Measurements from ENCODE around the gene RABGEF1.
A peak's percentile ranks its signal among the peaks of the same experiment; 100 is the strongest.
"Not testable (repeated sequence)": the region's sequence is repeated elsewhere in the genome, so short reads cannot be mapped to it uniquely, and the experiment has no call there.

RABGEF1 gene

GRCh38 chr7:66731986-66732385, 8.5 kb upstream of the RABGEF1 start:
- no peak overlapping the region for H3K4me3 ChIP-seq (ENCODE audit: low read depth in 1 of 5, low read length in 5 of 5)
- H3K36me3 ChIP-seq (ENCODE audit: control insufficient read depth in 5 of 5, insufficient read depth in 5 of 5, low read length in 5 of 5) = peaks cover 6 to 13% (median 7%) of the 10 kb centered on the region in 5 donors
- H3K27ac ChIP-seq (ENCODE audit: low read depth, low read length) = no peak overlapping the region
- no peak overlapping the region for H3K9ac ChIP-seq (ENCODE audit: low read length in 5 of 5)
- H3K27me3 ChIP-seq (ENCODE audit: control insufficient read depth in 5 of 5, insufficient read depth in 4 of 5, low read length in 5 of 5) = no peaks in the 10 kb centered on the region
- peaks cover 0 to 11% (median 0%) of the 10 kb centered on the region in 5 donors for H3K4me1 ChIP-seq (ENCODE audit: control insufficient read depth in 5 of 5, insufficient read depth in 5 of 5, low read length in 5 of 5)
- H3K9me3 ChIP-seq (ENCODE audit: control insufficient read depth in 5 of 5, low read length in 5 of 5) = peaks cover 0 to 11% (median 7%) of the 10 kb centered on the region in 5 donors

GRCh38 chr7:66732439-66732838, 8.1 kb upstream of the RABGEF1 start:
- H3K9ac ChIP-seq (ENCODE audit: low read length in 5 of 5) = no peak overlapping the region

GRCh38 chr7:66734006-66734405, 6.5 kb upstream of the RABGEF1 start:
- H3K9me3 ChIP-seq (ENCODE audit: control insufficient read depth in 5 of 5, low read length in 5 of 5) = peaks cover 0 to 11% (median 7%) of the 10 kb centered on the region in 5 donors
- H3K27ac ChIP-seq (ENCODE audit: low read depth, low read length) = no peak overlapping the region
- H3K9ac ChIP-seq (ENCODE audit: low read length in 5 of 5) = no peak overlapping the region
- H3K4me3 ChIP-seq (ENCODE audit: low read depth in 1 of 5, low read length in 5 of 5) = no peak overlapping the region
- peaks cover 3 to 13% (median 7%) of the 10 kb centered on the region in 5 donors for H3K36me3 ChIP-seq (ENCODE audit: control insufficient read depth in 5 of 5, insufficient read depth in 5 of 5, low read length in 5 of 5)
- H3K27me3 ChIP-seq (ENCODE audit: control insufficient read depth in 5 of 5, insufficient read depth in 4 of 5, low read length in 5 of 5) = no peaks in the 10 kb centered on the region
- H3K4me1 ChIP-seq (ENCODE audit: control insufficient read depth in 5 of 5, insufficient read depth in 5 of 5, low read length in 5 of 5) = peaks cover 0 to 12% (median 0%) of the 10 kb centered on the region in 5 donors

More at GRCh38 chr7:66732439-66732838, 8.1 kb upstream of the RABGEF1 start:
- Histone ChIP-seq H3K27ac (ENCODE audit: low read depth, low read length) (no peak overlapping the region), H3K4me1 (ENCODE audit: control insufficient read depth in 5 of 5, insufficient read depth in 5 of 5, low read length in 5 of 5) (peaks cover 0 to 12% (median 0%) of the 10 kb centered on the region in 5 donors), H3K36me3 (ENCODE audit: control insufficient read depth in 5 of 5, insufficient read depth in 5 of 5, low read length in 5 of 5) (peaks cover 6 to 13% (median 7%) of the 10 kb centered on the region in 5 donors), H3K9me3 (ENCODE audit: control insufficient read depth in 5 of 5, low read length in 5 of 5) (peaks cover 0 to 11% (median 7%) of the 10 kb centered on the region in 5 donors), H3K27me3 (ENCODE audit: control insufficient read depth in 5 of 5, insufficient read depth in 4 of 5, low read length in 5 of 5) (no peaks in the 10 kb centered on the region), H3K4me3 (ENCODE audit: low read depth in 1 of 5, low read length in 5 of 5) (no peak overlapping the region)

GRCh38 chr7:66735154-66735553, 5.4 kb upstream of the RABGEF1 start:
- Histone ChIP-seq H3K36me3 (ENCODE audit: control insufficient read depth in 5 of 5, insufficient read depth in 5 of 5, low read length in 5 of 5) (peaks cover 0 to 9% (median 6%) of the 10 kb centered on the region in 5 donors), H3K27ac (ENCODE audit: low read depth, low read length) (no peak overlapping the region), H3K9ac (ENCODE audit: low read length in 5 of 5) (no peak overlapping the region), H3K4me3 (ENCODE audit: low read depth in 1 of 5, low read length in 5 of 5) (no peak overlapping the region), H3K9me3 (ENCODE audit: control insufficient read depth in 5 of 5, low read length in 5 of 5) (peaks cover 0 to 11% (median 7%) of the 10 kb centered on the region in 5 donors), H3K27me3 (ENCODE audit: control insufficient read depth in 5 of 5, insufficient read depth in 4 of 5, low read length in 5 of 5) (no peaks in the 10 kb centered on the region), H3K4me1 (ENCODE audit: control insufficient read depth in 5 of 5, insufficient read depth in 5 of 5, low read length in 5 of 5) (peaks cover 0 to 19% (median 7%) of the 10 kb centered on the region in 5 donors)

GRCh38 chr7:66735850-66736249, 4.7 kb upstream of the RABGEF1 start:
- H3K9ac ChIP-seq (ENCODE audit: low read length in 5 of 5) = no peak overlapping the region
- H3K27ac ChIP-seq (ENCODE audit: low read depth, low read length) = no peak overlapping the region
- peaks cover 0 to 19% (median 7%) of the 10 kb centered on the region in 5 donors for H3K4me1 ChIP-seq (ENCODE audit: control insufficient read depth in 5 of 5, insufficient read depth in 5 of 5, low read length in 5 of 5)
- H3K27me3 ChIP-seq (ENCODE audit: control insufficient read depth in 5 of 5, insufficient read depth in 4 of 5, low read length in 5 of 5) = no peaks in the 10 kb centered on the region
- peak overlapping the region in 1 of 5 donors; percentile 33 for H3K4me3 ChIP-seq (ENCODE audit: low read depth in 1 of 5, low read length in 5 of 5)
- H3K9me3 ChIP-seq (ENCODE audit: control insufficient read depth in 5 of 5, low read length in 5 of 5) = peaks cover 0 to 11% (median 7%) of the 10 kb centered on the region in 5 donors
- peaks cover 0 to 9% (median 6%) of the 10 kb centered on the region in 5 donors for H3K36me3 ChIP-seq (ENCODE audit: control insufficient read depth in 5 of 5, insufficient read depth in 5 of 5, low read length in 5 of 5)

- Histone ChIP-seq H3K27me3 (ENCODE audit: control insufficient read depth in 5 of 5, insufficient read depth in 4 of 5, low read length in 5 of 5) (no peaks in the 10 kb centered on the region), H3K4me1 (ENCODE audit: control insufficient read depth in 5 of 5, insufficient read depth in 5 of 5, low read length in 5 of 5) (peaks cover 0 to 21% (median 10%) of the 10 kb centered on the region in 5 donors), H3K27ac (ENCODE audit: low read depth, low read length) (no peak overlapping the region), H3K9me3 (ENCODE audit: control insufficient read depth in 5 of 5, low read length in 5 of 5) (peaks cover 0 to 11% (median 7%) of the 10 kb centered on the region in 5 donors), H3K9ac (ENCODE audit: low read length in 5 of 5) (no peak overlapping the region), H3K4me3 (ENCODE audit: low read depth in 1 of 5, low read length in 5 of 5) (no peak overlapping the region), H3K36me3 (ENCODE audit: control insufficient read depth in 5 of 5, insufficient read depth in 5 of 5, low read length in 5 of 5) (peaks cover 0 to 9% (median 6%) of the 10 kb centered on the region in 5 donors)
Observed at GRCh38 chr7:66736892-66737291, 3.6 kb upstream of the RABGEF1 start.

GRCh38 chr7:66737667-66738066, 2.9 kb upstream of the RABGEF1 start:
- Histone ChIP-seq H3K27ac (ENCODE audit: low read depth, low read length) (no peak overlapping the region), H3K4me3 (ENCODE audit: low read depth in 1 of 5, low read length in 5 of 5) (no peak overlapping the region), H3K27me3 (ENCODE audit: control insufficient read depth in 5 of 5, insufficient read depth in 4 of 5, low read length in 5 of 5) (no peaks in the 10 kb centered on the region), H3K36me3 (ENCODE audit: control insufficient read depth in 5 of 5, insufficient read depth in 5 of 5, low read length in 5 of 5) (peaks cover 0 to 9% (median 6%) of the 10 kb centered on the region in 5 donors), H3K9ac (ENCODE audit: low read length in 5 of 5) (no peak overlapping the region), H3K4me1 (ENCODE audit: control insufficient read depth in 5 of 5, insufficient read depth in 5 of 5, low read length in 5 of 5) (peaks cover 1 to 22% (median 13%) of the 10 kb centered on the region in 5 donors), H3K9me3 (ENCODE audit: control insufficient read depth in 5 of 5, low read length in 5 of 5) (peaks cover 0 to 11% (median 7%) of the 10 kb centered on the region in 5 donors)

GRCh38 chr7:66739477-66739876, 1.1 kb upstream of the RABGEF1 start:
- Histone ChIP-seq H3K27ac (ENCODE audit: low read depth, low read length) (peak overlapping the region; percentile 97), H3K27me3 (ENCODE audit: control insufficient read depth in 5 of 5, insufficient read depth in 4 of 5, low read length in 5 of 5) (no peaks in the 10 kb centered on the region), H3K4me3 (ENCODE audit: low read depth in 1 of 5, low read length in 5 of 5) (peak overlapping the region; percentile 85 to 96 (median 89)), H3K9me3 (ENCODE audit: control insufficient read depth in 5 of 5, low read length in 5 of 5) (peaks cover 0 to 11% (median 7%) of the 10 kb centered on the region in 5 donors), H3K4me1 (ENCODE audit: control insufficient read depth in 5 of 5, insufficient read depth in 5 of 5, low read length in 5 of 5) (peaks cover 1 to 24% (median 15%) of the 10 kb centered on the region in 5 donors), H3K36me3 (ENCODE audit: control insufficient read depth in 5 of 5, insufficient read depth in 5 of 5, low read length in 5 of 5) (peaks cover 0 to 9% (median 6%) of the 10 kb centered on the region in 5 donors), H3K9ac (ENCODE audit: low read length in 5 of 5) (peak overlapping the region in 3 of 5 donors; percentile 88 to 97 (median 90))

- peak overlapping the region; percentile 97 for H3K27ac ChIP-seq (ENCODE audit: low read depth, low read length)
- peaks cover 0 to 9% (median 6%) of the 10 kb centered on the region in 5 donors for H3K36me3 ChIP-seq (ENCODE audit: control insufficient read depth in 5 of 5, insufficient read depth in 5 of 5, low read length in 5 of 5)
- H3K27me3 ChIP-seq (ENCODE audit: control insufficient read depth in 5 of 5, insufficient read depth in 4 of 5, low read length in 5 of 5) = no peaks in the 10 kb centered on the region
- H3K4me1 ChIP-seq (ENCODE audit: control insufficient read depth in 5 of 5, insufficient read depth in 5 of 5, low read length in 5 of 5) = peaks cover 1 to 24% (median 15%) of the 10 kb centered on the region in 5 donors
- H3K4me3 ChIP-seq (ENCODE audit: low read depth in 1 of 5, low read length in 5 of 5) = peak overlapping the region; percentile 85 to 96 (median 89)
- H3K9me3 ChIP-seq (ENCODE audit: control insufficient read depth in 5 of 5, low read length in 5 of 5) = peaks cover 0 to 11% (median 7%) of the 10 kb centered on the region in 5 donors
- peak overlapping the region; percentile 73 to 97 (median 88) for H3K9ac ChIP-seq (ENCODE audit: low read length in 5 of 5)
Observed at GRCh38 chr7:66739953-66740301, 606 bp upstream of the RABGEF1 start.

GRCh38 chr7:66740980-66741709, 612 bp downstream of the RABGEF1 start:
- Histone ChIP-seq H3K27ac (ENCODE audit: low read depth, low read length) (peak overlapping the region; percentile 97), H3K4me3 (ENCODE audit: low read depth in 1 of 5, low read length in 5 of 5) (peak overlapping the region; percentile 76 to 96 (median 88)), H3K4me1 (ENCODE audit: control insufficient read depth in 5 of 5, insufficient read depth in 5 of 5, low read length in 5 of 5) (peaks cover 1 to 30% (median 15%) of the 10 kb centered on the region in 5 donors), H3K9ac (ENCODE audit: low read length in 5 of 5) (peak overlapping the region in 4 of 5 donors; percentile 88 to 98 (median 98))
- H3K9me3 ChIP-seq (ENCODE audit: control insufficient read depth in 5 of 5, low read length in 5 of 5); H3K36me3 ChIP-seq (ENCODE audit: control insufficient read depth in 5 of 5, insufficient read depth in 5 of 5, low read length in 5 of 5); H3K27me3 ChIP-seq (ENCODE audit: control insufficient read depth in 5 of 5, insufficient read depth in 4 of 5, low read length in 5 of 5): not testable (repeated sequence)
